Spleen (tissue), 7 donors: ENCODE measurements around the gene SYCP2L.

Experiments
- POLR2AphosphoS5 ChIP-seq, 3 donors: sonication (generic); formaldehyde crosslinking; IDR thresholded peaks; one replicate each; pipeline ENCODE4 v1.5.1; 2017; ENCODE audit warnings: antibody characterized with exemption in 3 of 3
- TF ChIP-seq, protein P1 (sequence below), 11 experiments: fragments of 200-600 bp in 7 of 11; fragments of 450-650 bp in 4 of 11; sonication (generic) in 4 of 11; IDR thresholded peaks in 8 of 11; conservative IDR thresholded peaks in 3 of 11; 1 replicate in 7 of 11; 2 replicates in 4 of 11; pipeline versions ENCODE4 v1.4.0 to v1.8.0; 2016 to 2021; ENCODE audit warnings: antibody characterized with exemption in 11 of 11, inconsistent platforms in 4 of 11, mild to moderate bottlenecking in 1 of 11
- donor health status: DM: no; HTN: no; CAD: no; lungs with moderate emphysema.
- donor health status: DM: no; HTN: no; CAD: no.
- donor health status: DM: no; HTN: no; CAD: no.

DNA sequence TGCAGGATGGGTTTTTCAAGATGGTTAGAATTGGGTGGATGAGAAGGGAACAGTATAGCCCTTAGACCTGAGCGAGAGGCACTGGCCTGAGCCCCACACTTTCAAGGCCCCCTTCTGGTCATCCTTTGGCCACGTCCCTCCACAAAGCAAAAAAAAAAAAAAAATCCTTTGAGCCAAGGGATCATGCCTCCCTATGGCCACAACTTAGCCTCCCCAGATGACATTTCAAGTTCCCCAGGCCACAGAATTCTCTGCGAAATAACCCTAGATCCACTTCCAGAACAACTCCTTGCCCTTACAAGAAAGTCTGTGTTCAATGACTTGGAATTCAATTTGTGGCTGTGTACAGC is 126.8 kb downstream of the SYCP2L start:
- TF ChIP-seq, protein P1, sequence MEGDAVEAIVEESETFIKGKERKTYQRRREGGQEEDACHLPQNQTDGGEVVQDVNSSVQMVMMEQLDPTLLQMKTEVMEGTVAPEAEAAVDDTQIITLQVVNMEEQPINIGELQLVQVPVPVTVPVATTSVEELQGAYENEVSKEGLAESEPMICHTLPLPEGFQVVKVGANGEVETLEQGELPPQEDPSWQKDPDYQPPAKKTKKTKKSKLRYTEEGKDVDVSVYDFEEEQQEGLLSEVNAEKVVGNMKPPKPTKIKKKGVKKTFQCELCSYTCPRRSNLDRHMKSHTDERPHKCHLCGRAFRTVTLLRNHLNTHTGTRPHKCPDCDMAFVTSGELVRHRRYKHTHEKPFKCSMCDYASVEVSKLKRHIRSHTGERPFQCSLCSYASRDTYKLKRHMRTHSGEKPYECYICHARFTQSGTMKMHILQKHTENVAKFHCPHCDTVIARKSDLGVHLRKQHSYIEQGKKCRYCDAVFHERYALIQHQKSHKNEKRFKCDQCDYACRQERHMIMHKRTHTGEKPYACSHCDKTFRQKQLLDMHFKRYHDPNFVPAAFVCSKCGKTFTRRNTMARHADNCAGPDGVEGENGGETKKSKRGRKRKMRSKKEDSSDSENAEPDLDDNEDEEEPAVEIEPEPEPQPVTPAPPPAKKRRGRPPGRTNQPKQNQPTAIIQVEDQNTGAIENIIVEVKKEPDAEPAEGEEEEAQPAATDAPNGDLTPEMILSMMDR (IDR thresholded peaks at IDR 0.05 in 8 of 11, conservative IDR thresholded peaks at IDR 0.05 in 3 of 11) = no peak
- TF ChIP-seq POLR2AphosphoS5 (IDR thresholded peaks at IDR 0.05) = no peak
